Endothelial cell of umbilical vein (primary cell): Measurements from ENCODE around the gene ROPN1. TPM values are rescaled to one million over a fixed set of nuclear protein-coding genes. Genes with fewer than 3 reads are reported as not detected.
"Not testable (repeated sequence)": the region's sequence is repeated elsewhere in the genome, so short reads cannot be mapped to it uniquely, and the experiment has no call there.

Source experiments
- BruUV-seq: library from RNA; stranded (reverse); fragments of 400-500 nt; replicated peaks from 2 replicates; lab custom pipeline; 2021; lab: Mats Ljungman, UMichigan
- CTCF ChIA-PET: fragments of 300-600, 350-600 bp; sonication (Branson Sonifier 250); formaldehyde crosslinking; loops from one replicate; lab custom pipeline; 2021; ENCODE audit warnings: antibody characterized with exemption, inconsistent platforms; lab: Charles Lee
- POLR2A ChIA-PET: fragments of 300-600, 350-600 bp; sonication (Branson Sonifier 250); formaldehyde crosslinking; loops from one replicate; lab custom pipeline; 2021; ENCODE audit warnings: antibody characterized with exemption, inconsistent platforms; lab: Charles Lee
- DNase-seq: peaks from one replicate; pipeline ENCODE4 v3.0.0-alpha.2; 2011; ENCODE audit warnings: low read depth, low spot score
- FAIRE-seq: peaks from 2 replicates; lab custom pipeline; 2011; peaks lifted over from hg19 to GRCh38; lab: Jason Lieb, UNC
- H2AFZ ChIP-seq: 2 replicates; pipeline ENCODE4 v1.6.0; 2012; ENCODE audit warnings: low read depth, low read length, control low read depth, inconsistent platforms
- H3K27ac ChIP-seq: 2 replicates; pipeline ENCODE4 v1.5.1; 2011; ENCODE audit warnings: low read depth, mild to moderate bottlenecking, control low read depth, low read length, moderate library complexity; ENCODE audit not compliant: insufficient read depth
- H3K27me3 ChIP-seq, 2 experiments: 2 replicates each; pipeline versions ENCODE4 v1.6.0 to v1.6.1; 2011; ENCODE audit warnings: low read length in 2 of 2, mixed read lengths in 1 of 2; ENCODE audit not compliant: control insufficient read depth in 2 of 2, insufficient read depth in 2 of 2
- H3K36me3 ChIP-seq, 2 experiments: 2 replicates in 1 of 2; 3 replicates in 1 of 2; pipeline ENCODE4 v1.5.1; 2011; ENCODE audit warnings: low read length in 2 of 2, mild to moderate bottlenecking in 1 of 2, moderate library complexity in 1 of 2; ENCODE audit not compliant: control insufficient read depth in 2 of 2, insufficient read depth in 2 of 2; ENCODE audit errors: extremely low read depth in 1 of 2
- H3K4me1 ChIP-seq: 3 replicates; pipeline ENCODE4 v1.5.1; 2011; ENCODE audit warnings: mild to moderate bottlenecking, low read length; ENCODE audit not compliant: control insufficient read depth, insufficient read depth; ENCODE audit errors: extremely low read depth
- H3K4me2 ChIP-seq: 2 replicates; pipeline ENCODE4 v1.6.1; 2011; ENCODE audit warnings: low read length, control low read depth, mixed read lengths; ENCODE audit not compliant: insufficient read depth
- H3K4me3 ChIP-seq, 3 experiments: fragments of 200-600 bp in 1 of 3; sonication (generic), shearing (Covaris generic) in 1 of 3; replicated peaks in 1 of 3; 2 replicates each; pipeline ENCODE4 v1.5.1; 2011 to 2016; ENCODE audit warnings: control low read depth in 3 of 3, low read length in 3 of 3, mild to moderate bottlenecking in 2 of 3, inconsistent platforms in 1 of 3, low read depth in 1 of 3, moderate library complexity in 1 of 3; ENCODE audit not compliant: insufficient read depth in 1 of 3
- H3K79me2 ChIP-seq: 2 replicates; pipeline ENCODE4 v1.6.0; 2012; ENCODE audit warnings: low read length, inconsistent platforms; ENCODE audit not compliant: control insufficient read depth, insufficient read depth
- H3K9ac ChIP-seq: replicated peaks from 2 replicates; pipeline ENCODE3; 2011; ENCODE audit warnings: low read length, control low read depth; ENCODE audit not compliant: insufficient read depth; ENCODE audit errors: extremely low read depth
- H3K9me1 ChIP-seq: replicated peaks from 3 replicates; pipeline ENCODE4 v1.6.0; 2011; ENCODE audit warnings: mild to moderate bottlenecking, low read length; ENCODE audit not compliant: control insufficient read depth, insufficient read depth; ENCODE audit errors: extremely low read depth
- H3K9me3 ChIP-seq: replicated peaks from 2 replicates; pipeline ENCODE4 v1.5.1; 2012; ENCODE audit warnings: low read length, inconsistent platforms; ENCODE audit not compliant: control insufficient read depth, insufficient read depth
- H4K20me1 ChIP-seq: replicated peaks from 2 replicates; pipeline ENCODE3; 2011; ENCODE audit warnings: mild to moderate bottlenecking, low read length; ENCODE audit not compliant: control insufficient read depth, insufficient read depth; ENCODE audit errors: extremely low read depth
- EZH2 ChIP-seq: IDR thresholded peaks from 2 replicates; pipeline ENCODE4 v1.6.1; 2012; ENCODE audit warnings: borderline replicate concordance, low read depth, mild to moderate bottlenecking, moderate library complexity, low read length, inconsistent platforms; ENCODE audit not compliant: severe bottlenecking
- FOS ChIP-seq: IDR thresholded peaks from 2 replicates; pipeline ENCODE4 v1.6.1; 2011; ENCODE audit warnings: mild to moderate bottlenecking, low read length, moderate library complexity, borderline replicate concordance; ENCODE audit not compliant: insufficient read depth
- GATA2 ChIP-seq: IDR thresholded peaks from 2 replicates; pipeline ENCODE4 v1.7.0; 2011; ENCODE audit warnings: low read depth, mild to moderate bottlenecking, moderate library complexity, mixed read lengths, low read length; ENCODE audit not compliant: insufficient read length, insufficient read depth
- JUN ChIP-seq: IDR thresholded peaks from 2 replicates; pipeline ENCODE4 v1.6.1; 2011; ENCODE audit warnings: borderline replicate concordance, low read depth; ENCODE audit not compliant: insufficient read length, insufficient read depth
- MYC ChIP-seq: IDR thresholded peaks from one replicate; pipeline ENCODE4 v1.6.1; 2011; ENCODE audit warnings: mild to moderate bottlenecking, low read depth, low read length
- POLR2A ChIP-seq: IDR thresholded peaks from 2 replicates; pipeline ENCODE4 v1.6.1; 2012; ENCODE audit warnings: low read depth, mild to moderate bottlenecking, control low read depth, low read length
- POLR2AphosphoS5 ChIP-seq: IDR thresholded peaks from 2 replicates; pipeline ENCODE4 v1.6.1; 2012; ENCODE audit warnings: low read depth, mild to moderate bottlenecking, control low read depth, low read length, moderate library complexity; ENCODE audit not compliant: insufficient read depth
- dilution Hi-C: fragments of 300-500 bp; cut with MboI; formaldehyde crosslinking; loops from one replicate; pipeline ENCODE4 v1.15.0; 2019; ENCODE audit warnings: low sequenced_read_pairs; ENCODE audit not compliant: extremely low pct_ligation_motif_present
- intact Hi-C: fragments of 100-400 bp; cut with micrococcal nuclease; formaldehyde crosslinking; loops from one replicate; pipeline ENCODE4 v1.10.0; 2022
- polyA plus RNA-seq, 4 experiments: library from polyadenylated mRNA; depleted of rRNA in 3 of 4; stranded (reverse) in 3 of 4; unstranded in 1 of 4; fragments of >200 nt; gene quantifications; 2 replicates each; pipeline versions ENCODE4 v1.2.1 to v1.2.3, GENCODE V29; 2011 to 2012; ENCODE audit warnings: missing spikeins in 1 of 4
- total RNA-seq: library from RNA; stranded (reverse); gene quantifications from 2 replicates; pipeline ENCODE4 v1.2.3, GENCODE V29; 2021
- TF ChIP-seq, protein P1 (sequence below): IDR thresholded peaks from 2 replicates; pipeline ENCODE4 v1.6.1; 2011; ENCODE audit not compliant: insufficient read depth, insufficient read length
- TF ChIP-seq, protein P2 (sequence below), 2 donors: IDR thresholded peaks; 1 replicate in 1 of 2; 2 replicates in 1 of 2; pipeline ENCODE4 v1.5.1; 2011; ENCODE audit warnings: low read length in 2 of 2, mild to moderate bottlenecking in 2 of 2, moderate library complexity in 2 of 2, control low read depth in 1 of 2, inconsistent platforms in 1 of 2, low read depth in 1 of 2; ENCODE audit not compliant: insufficient read depth in 1 of 2; ENCODE audit errors: extremely low read depth in 1 of 2

Gene ROPN1
- total and polyA plus RNA-seq, 2 donors (not counting 3 experiments of a cell fraction or from before 2014, with no cell fraction given), result not detected

DNA sequence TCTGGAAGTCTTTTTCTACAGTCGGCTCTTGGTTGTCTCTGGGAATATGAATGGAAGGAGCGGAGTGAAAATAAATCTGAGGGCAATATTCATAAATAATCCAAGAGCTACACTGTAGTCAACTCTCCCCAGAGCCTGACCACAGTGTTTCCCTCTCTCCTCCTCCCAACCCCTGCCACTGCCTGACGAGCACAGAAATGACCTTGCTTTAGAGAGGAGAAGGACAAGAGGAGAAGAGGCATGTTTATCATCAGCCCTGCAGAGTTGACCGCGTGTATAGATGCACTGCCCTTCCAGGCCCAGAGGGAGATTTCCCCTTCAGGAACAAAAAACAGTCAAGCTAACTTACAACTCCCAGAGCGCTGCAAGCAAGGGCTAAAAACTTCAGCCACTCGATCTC, 16.9 kb downstream of the ROPN1 start:
- POLR2A ChIA-PET, CTCF ChIA-PET, H3K4me2 ChIP-seq, H3K79me2 ChIP-seq, DNase-seq, H3K36me3 ChIP-seq, H3K9ac ChIP-seq, H4K20me1 ChIP-seq, H3K9me1 ChIP-seq, H3K4me1 ChIP-seq, H3K9me3 ChIP-seq, intact Hi-C loops, H3K4me3 ChIP-seq, dilution Hi-C loops, H2AFZ ChIP-seq, H3K27ac ChIP-seq, BruUV-seq: not testable (repeated sequence)
- H3K27me3 ChIP-seq, result peaks cover 24 to 28% of the 10 kb centered on the region in 2 experiments
- FAIRE-seq, result peak; percentile 48

DNA sequence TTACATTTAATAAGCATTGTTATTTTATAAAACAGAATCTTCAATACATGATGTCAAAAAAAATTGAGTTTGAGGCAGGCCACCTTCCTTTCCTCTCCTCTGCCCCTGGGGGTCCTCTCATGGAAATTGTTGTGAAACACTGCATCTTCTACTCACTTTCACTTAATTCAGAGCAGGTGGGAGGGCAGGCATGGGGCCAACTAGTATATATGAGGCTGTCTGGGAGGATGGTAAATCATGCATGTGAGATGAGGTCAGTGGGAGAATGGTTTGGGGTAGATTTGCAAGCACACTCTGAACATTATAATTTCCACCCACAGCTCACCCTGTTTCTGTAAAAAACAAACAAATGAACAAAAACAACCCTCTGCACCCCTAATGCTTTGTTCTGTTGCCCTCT, 20.5 kb downstream of the ROPN1 start:
- H3K4me1 ChIP-seq, result no peaks in the 10 kb centered on the region
- H3K4me2 ChIP-seq, result no peak overlapping the region
- ChIA-PET POLR2A (no interaction called here), CTCF (no interaction called here)
- intact Hi-C loops, result no loop called here
- H3K36me3 ChIP-seq, result no peaks in the 10 kb centered on the region
- DNase-seq, result no peak
- peaks cover 24 to 35% of the 10 kb centered on the region in 2 experiments for H3K27me3 ChIP-seq
- dilution Hi-C loops, result no loop called here
- no peak overlapping the region for H3K9ac ChIP-seq
- H3K9me1 ChIP-seq, result no peaks in the 10 kb centered on the region
- H3K4me3 ChIP-seq, result no peak overlapping the region
- H4K20me1 ChIP-seq, result no peaks in the 10 kb centered on the region
- H3K79me2 ChIP-seq, result no peaks in the 10 kb centered on the region
- TF ChIP-seq POLR2AphosphoS5, result no peak
- no peak for TF ChIP-seq MYC
- TF ChIP-seq, protein P1, sequence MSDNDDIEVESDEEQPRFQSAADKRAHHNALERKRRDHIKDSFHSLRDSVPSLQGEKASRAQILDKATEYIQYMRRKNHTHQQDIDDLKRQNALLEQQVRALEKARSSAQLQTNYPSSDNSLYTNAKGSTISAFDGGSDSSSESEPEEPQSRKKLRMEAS, result no peak
- TF ChIP-seq EZH2, result no peak
- no peak for TF ChIP-seq GATA2
- no peak for TF ChIP-seq POLR2A
- TF ChIP-seq, protein P2, sequence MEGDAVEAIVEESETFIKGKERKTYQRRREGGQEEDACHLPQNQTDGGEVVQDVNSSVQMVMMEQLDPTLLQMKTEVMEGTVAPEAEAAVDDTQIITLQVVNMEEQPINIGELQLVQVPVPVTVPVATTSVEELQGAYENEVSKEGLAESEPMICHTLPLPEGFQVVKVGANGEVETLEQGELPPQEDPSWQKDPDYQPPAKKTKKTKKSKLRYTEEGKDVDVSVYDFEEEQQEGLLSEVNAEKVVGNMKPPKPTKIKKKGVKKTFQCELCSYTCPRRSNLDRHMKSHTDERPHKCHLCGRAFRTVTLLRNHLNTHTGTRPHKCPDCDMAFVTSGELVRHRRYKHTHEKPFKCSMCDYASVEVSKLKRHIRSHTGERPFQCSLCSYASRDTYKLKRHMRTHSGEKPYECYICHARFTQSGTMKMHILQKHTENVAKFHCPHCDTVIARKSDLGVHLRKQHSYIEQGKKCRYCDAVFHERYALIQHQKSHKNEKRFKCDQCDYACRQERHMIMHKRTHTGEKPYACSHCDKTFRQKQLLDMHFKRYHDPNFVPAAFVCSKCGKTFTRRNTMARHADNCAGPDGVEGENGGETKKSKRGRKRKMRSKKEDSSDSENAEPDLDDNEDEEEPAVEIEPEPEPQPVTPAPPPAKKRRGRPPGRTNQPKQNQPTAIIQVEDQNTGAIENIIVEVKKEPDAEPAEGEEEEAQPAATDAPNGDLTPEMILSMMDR (IDR thresholded peaks at IDR 0.05; ENCODE audit: extremely low read depth in 1 of 2, insufficient read depth in 1 of 2, low read depth in 1 of 2, low read length in 2 of 2), result no peak
- TF ChIP-seq FOS, result no peak
- TF ChIP-seq JUN, result no peak
- no peak overlapping the region for H3K27ac ChIP-seq
- no peak for FAIRE-seq
- no peaks in the 10 kb centered on the region for H3K9me3 ChIP-seq
- H2AFZ ChIP-seq, result no peak overlapping the region
- BruUV-seq, result no TSS peak

DNA sequence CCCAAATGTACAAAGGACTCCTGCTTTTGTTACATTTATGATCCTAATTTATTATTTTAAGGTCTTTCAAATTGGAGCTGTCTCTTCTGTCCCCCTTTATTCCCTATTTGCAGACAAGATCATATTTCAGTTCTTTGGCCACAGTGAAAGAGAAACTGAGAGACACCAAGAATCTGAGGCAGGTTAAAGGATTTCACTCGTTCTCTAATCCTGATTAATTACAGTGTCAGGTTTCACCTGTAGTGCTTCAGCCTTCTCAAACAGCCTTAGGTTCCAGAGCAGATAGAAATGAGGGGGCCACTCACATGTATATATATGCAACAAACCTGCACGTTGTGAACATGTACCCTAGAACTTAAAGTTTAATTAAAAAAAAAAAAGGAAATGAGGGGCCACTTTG, 24.7 kb downstream of the ROPN1 start:
- H3K4me2 ChIP-seq, H3K79me2 ChIP-seq, FAIRE-seq, CTCF ChIA-PET, POLR2A ChIA-PET, DNase-seq, H2AFZ ChIP-seq, H3K4me3 ChIP-seq, H4K20me1 ChIP-seq, dilution Hi-C loops, H3K36me3 ChIP-seq, H3K4me1 ChIP-seq, H3K27ac ChIP-seq, H3K9me3 ChIP-seq, H3K9me1 ChIP-seq, BruUV-seq, H3K9ac ChIP-seq: not testable (repeated sequence)
- peaks cover 28 to 34% of the 10 kb centered on the region in 2 experiments for H3K27me3 ChIP-seq
- intact Hi-C loops, result loop anchor here (10.0 kb wide), 1 partner anchor 322 kb away; no protein-coding TSS in a partner anchor
